ENCODE data around the gene DPEP2. TPM values are rescaled to one million over a fixed set of nuclear protein-coding genes. Genes with fewer than 3 reads are reported as not detected.

Gene DPEP2
- total and polyA plus RNA-seq, 2 of the 13 experiments (the other 11 are each of a cell fraction or from before 2014, with no cell fraction given): 0.18 TPM; not detected in 1

DNA sequence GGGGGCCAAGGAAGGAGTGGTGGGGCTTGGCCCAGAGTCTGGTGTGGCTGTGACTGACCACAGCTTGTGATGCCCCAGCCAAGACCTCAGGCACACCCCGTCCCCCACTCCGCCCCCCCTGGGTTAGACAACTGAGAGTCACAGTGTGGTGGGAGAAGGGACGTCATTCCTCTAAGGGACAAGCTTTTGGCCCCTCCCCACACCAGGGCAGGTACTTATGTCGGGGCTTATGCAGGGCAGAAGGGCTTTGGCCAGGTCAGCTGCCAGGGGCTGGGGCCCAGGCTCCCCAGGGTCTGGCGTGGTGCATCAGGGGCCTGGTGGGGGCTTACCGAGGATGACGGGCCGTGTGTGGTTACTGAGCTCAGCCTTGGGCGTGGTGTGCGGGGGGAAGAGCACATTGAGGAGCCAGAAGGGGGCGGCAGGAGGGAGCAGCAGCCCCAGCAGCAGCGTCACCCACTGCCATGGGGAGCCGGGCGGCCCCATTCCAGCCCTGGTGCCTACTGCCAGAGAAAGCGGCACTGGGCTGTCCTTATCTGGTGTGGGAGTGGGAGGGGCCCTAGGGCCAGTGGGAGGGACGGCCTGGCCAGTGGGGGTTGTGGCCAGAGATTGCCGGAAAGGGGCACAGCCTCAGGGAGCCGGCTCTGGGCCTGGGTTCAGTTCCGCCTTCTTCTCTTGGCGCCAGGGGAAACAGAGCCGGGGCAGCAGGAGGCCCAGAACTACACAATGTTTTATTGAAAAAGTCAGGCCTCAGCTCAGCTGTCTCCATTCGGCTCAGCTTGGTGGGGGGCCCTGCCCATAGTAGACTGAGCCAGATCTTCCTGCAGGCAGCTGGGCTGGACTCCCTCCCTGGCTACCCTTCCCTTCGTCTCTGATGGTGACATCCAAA is 55.4 kb downstream of the DPEP2 start, which contains the start of gene LCAT (continued):
- TF ChIP-seq POLR2G (IDR thresholded peaks at IDR 0.05; ENCODE audit: low read depth, low read length) (peak; percentile 94), RAD21 (CRISPR knock-in tag; IDR thresholded peaks at IDR 0.05) (peak; percentile 67), SRSF1 (optimal IDR thresholded peaks at IDR 0.05; ENCODE audit: low read depth, low read length) (peak; percentile 93), MIXL1 (CRISPR knock-in tag; IDR thresholded peaks at IDR 0.05) (no peak), ATF2 (CRISPR knock-in tag; IDR thresholded peaks at IDR 0.05) (peak; percentile 61; the same call in 1 of the 2 replicates), HMG20A (CRISPR knock-in tag; IDR thresholded peaks at IDR 0.05; ENCODE audit: borderline replicate concordance) (no peak), MXD1 (CRISPR knock-in tag; IDR thresholded peaks at IDR 0.05) (peak; percentile 73; the same call in 1 of the 2 replicates), ZNF572 (CRISPR knock-in tag; IDR thresholded peaks at IDR 0.05) (peak; percentile 96), HNF1A (IDR thresholded peaks at IDR 0.05; ENCODE audit: low read depth) (no peak), HNF1A (CRISPR knock-in tag; IDR thresholded peaks at IDR 0.05; ENCODE audit: borderline replicate concordance) (0 out of 2 replicates have a peak, but pooled peaks have one; percentile 4), ZBTB26 (CRISPR knock-in tag; IDR thresholded peaks at IDR 0.05; ENCODE audit: borderline replicate concordance) (peak; percentile 79), NFE2L1 (CRISPR knock-in tag; IDR thresholded peaks at IDR 0.05; ENCODE audit: borderline replicate concordance) (no peak)
- TF ChIP-seq, protein P1, sequence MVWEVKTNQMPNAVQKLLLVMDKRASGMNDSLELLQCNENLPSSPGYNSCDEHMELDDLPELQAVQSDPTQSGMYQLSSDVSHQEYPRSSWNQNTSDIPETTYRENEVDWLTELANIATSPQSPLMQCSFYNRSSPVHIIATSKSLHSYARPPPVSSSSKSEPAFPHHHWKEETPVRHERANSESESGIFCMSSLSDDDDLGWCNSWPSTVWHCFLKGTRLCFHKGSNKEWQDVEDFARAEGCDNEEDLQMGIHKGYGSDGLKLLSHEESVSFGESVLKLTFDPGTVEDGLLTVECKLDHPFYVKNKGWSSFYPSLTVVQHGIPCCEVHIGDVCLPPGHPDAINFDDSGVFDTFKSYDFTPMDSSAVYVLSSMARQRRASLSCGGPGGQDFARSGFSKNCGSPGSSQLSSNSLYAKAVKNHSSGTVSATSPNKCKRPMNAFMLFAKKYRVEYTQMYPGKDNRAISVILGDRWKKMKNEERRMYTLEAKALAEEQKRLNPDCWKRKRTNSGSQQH (CRISPR knock-in tag; IDR thresholded peaks at IDR 0.05; ENCODE audit: low read depth): 0 out of 2 replicates have a peak, but pooled peaks have one; percentile 75
- TF ChIP-seq, protein P2, sequence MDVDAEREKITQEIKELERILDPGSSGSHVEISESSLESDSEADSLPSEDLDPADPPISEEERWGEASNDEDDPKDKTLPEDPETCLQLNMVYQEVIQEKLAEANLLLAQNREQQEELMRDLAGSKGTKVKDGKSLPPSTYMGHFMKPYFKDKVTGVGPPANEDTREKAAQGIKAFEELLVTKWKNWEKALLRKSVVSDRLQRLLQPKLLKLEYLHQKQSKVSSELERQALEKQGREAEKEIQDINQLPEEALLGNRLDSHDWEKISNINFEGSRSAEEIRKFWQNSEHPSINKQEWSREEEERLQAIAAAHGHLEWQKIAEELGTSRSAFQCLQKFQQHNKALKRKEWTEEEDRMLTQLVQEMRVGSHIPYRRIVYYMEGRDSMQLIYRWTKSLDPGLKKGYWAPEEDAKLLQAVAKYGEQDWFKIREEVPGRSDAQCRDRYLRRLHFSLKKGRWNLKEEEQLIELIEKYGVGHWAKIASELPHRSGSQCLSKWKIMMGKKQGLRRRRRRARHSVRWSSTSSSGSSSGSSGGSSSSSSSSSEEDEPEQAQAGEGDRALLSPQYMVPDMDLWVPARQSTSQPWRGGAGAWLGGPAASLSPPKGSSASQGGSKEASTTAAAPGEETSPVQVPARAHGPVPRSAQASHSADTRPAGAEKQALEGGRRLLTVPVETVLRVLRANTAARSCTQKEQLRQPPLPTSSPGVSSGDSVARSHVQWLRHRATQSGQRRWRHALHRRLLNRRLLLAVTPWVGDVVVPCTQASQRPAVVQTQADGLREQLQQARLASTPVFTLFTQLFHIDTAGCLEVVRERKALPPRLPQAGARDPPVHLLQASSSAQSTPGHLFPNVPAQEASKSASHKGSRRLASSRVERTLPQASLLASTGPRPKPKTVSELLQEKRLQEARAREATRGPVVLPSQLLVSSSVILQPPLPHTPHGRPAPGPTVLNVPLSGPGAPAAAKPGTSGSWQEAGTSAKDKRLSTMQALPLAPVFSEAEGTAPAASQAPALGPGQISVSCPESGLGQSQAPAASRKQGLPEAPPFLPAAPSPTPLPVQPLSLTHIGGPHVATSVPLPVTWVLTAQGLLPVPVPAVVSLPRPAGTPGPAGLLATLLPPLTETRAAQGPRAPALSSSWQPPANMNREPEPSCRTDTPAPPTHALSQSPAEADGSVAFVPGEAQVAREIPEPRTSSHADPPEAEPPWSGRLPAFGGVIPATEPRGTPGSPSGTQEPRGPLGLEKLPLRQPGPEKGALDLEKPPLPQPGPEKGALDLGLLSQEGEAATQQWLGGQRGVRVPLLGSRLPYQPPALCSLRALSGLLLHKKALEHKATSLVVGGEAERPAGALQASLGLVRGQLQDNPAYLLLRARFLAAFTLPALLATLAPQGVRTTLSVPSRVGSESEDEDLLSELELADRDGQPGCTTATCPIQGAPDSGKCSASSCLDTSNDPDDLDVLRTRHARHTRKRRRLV (CRISPR knock-in tag; IDR thresholded peaks at IDR 0.05): no peak

Measured in HepG2 (cell line).